HG02981 (cell line): ENCODE results near the gene PRSS21.

Experiments used
- ATAC-seq: cut with Tn5 transposase; IDR thresholded peaks from one replicate; pipeline ENCODE4 v1.9.1; 2021; ENCODE audit warnings: mild to moderate bottlenecking, moderate library complexity; ENCODE audit not compliant: unreplicated experiment

PRSS21 gene

DNA sequence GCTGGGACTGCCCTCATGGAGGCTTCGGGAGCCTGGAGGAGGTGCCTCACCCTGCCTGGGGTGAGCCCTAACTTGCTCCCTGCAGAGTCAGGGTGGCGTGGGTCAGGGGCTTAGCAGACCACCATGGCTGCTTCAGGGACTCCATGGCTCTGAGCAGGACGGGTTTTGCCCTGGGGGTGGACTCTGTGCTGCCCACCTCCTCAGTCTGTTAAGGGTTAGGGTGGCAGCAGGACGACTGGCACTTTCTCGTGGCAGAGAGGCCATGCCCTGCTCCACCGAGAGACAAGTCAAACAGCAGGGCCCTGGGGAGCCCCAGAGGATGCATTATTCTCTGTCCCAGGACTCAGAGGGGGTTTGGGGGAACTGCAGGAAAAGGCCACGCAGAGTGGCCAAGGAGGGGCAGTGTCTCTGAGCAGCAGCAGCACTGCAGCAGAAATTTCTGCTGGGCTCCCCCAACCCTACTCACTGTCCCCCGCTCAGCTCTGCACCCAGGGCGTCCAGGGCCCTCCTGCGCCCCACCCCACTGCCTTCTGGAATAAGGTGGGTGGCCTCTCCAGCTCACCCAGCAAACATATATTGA lies 42.7 kb downstream of the PRSS21 start:
- ATAC-seq = no peak

DNA sequence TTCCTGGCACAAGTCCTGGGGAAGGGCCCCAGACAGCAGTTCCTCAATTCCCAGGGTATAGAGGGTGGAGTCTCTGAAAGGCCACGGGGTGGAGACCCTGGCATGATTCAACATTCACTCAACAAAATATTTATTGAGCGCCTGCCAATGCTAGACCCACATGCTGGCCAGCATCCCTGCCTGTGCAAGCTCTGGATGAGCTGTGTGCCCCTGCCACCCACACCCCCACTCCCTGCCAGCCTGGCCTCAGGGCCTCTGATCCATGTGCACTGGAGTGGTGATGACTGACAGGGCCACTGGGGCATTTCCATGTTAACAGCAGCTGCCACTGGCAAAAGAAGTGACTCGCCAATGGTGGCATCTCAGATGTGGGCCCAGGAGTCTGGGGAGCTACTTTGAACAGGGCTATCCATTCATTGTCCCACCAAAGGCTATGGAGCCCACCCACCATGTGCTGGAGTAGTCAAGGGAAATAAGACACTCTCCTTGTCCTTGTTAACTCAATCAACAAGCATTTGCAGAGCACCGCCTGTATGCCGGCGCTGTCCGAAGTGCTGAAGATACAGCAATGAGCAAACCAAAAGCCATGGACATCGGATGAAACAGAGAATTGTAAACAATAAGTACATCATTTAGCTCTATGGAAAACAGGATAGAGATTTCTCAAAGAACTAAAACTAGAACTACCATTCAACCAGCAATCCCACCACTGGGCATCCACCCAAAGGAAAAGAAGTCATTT lies 44.0 kb downstream of the PRSS21 start:
- ATAC-seq = no peak

DNA sequence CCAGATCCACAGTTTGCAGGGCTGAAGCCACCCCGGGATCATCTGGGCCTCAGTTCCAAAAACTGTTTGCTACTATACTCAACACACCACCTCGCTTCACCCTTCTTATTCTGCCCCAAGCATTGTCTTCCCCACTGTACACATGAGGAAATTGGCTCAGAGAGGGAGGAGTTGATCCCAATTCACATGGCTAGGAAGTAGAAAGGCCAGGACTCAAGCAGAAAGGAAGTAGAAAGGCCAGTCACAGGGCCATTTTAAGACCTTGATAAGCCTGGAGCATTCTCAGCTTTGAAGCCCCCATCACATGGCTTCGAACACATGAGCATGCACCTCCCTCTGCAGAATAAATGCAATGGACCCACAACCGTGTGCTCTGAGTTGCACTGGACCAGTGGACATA lies 48.6 kb downstream of the PRSS21 start:
- no peak for ATAC-seq

DNA sequence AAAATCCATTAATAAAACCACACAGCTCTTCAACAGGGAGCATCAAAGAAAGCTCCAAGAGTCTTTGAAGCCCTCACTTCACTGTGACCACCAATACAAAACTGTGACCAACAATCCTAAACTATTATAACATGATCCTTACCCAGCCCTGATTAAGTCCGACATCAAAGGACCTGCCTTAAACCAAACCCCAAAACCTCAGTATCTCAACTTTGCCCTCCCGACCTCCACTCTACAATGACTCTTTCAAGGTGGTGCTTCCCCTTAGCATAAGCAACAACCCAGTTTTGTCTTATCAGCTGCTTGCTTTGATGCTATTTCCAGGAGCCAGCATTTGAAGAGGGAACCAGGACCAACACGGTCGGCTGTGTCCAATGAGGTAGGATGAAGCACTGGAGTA lies 49.4 kb downstream of the PRSS21 start:
- no peak for ATAC-seq

DNA sequence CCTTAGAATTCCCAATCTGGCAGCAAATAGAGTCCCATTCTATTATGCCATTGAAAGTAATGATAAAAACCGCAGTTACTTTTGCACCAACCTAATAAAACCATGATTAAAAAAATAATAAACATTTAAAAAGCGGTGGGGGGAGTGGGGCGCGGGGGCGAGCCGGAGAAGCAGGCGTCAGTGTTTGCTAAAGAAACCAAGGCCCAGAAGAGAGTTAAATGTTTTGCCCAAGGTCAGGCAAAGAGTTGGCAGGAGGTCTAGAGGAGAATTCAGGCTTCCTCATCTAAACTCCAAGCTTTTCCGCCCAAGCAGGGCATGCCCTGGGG lies 50.6 kb downstream of the PRSS21 start:
- no peak for ATAC-seq

DNA sequence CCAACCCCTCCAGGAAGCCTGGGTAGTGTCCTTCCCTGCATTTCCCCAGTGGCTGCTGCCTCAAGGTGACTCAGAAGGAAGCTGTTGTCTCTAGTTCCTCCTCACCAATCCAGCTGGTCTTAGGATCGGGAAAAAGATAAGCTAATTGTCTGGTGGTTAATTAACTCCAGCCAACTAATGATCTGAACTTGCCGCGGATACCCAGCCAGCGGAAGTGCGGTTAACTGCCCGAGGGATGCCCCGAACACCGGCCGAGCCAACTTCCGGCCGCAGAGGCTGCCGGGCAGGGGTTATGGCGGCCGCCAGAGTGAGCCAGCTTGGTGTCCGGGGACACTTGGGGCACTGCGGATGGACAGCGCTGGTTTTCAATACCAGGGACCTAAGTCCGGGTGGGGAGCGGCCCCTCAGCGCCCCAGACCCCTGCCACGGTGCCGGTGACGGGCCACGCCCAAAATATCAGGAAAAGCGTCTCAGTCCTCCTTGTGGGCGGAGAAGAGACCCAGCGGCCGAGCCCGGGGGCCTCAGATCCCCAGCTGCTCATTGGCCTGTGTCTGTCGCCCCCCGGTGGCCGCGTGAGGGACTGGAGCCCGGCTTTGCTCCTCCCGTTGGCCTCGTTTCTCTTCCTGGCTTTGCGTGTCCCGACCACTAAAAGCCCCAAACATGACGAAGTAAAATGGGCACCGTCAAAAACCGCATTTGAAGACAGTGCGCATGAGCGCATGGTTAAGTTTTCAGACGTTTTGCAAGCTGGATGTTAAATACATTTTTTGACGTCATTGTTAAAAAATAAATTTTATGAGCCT lies 51.2 kb downstream of the PRSS21 start:
- ATAC-seq = peak; percentile 86
